Globus pallidus (tissue), 1 donor: ENCODE measurements around the gene BNC1.
"Not testable (repeated sequence)": the region's sequence is repeated elsewhere in the genome, so short reads cannot be mapped to it uniquely, and the experiment has no call there.

Experiments used
- DNase-seq: peaks from one replicate; pipeline ENCODE4 v3.0.0-alpha.2; 2015; ENCODE audit warnings: low spot score

BNC1 gene

GRCh38 chr15:83243634-83244033 lies 40.8 kb downstream of the BNC1 start:
- no peak for DNase-seq

- no peak for DNase-seq
Observed at GRCh38 chr15:83230242-83230641, 54.2 kb downstream of the BNC1 start.

- DNase-seq, result no peak
Observed at GRCh38 chr15:83225449-83225848, 59.0 kb downstream of the BNC1 start.

GRCh38 chr15:83221781-83222180 lies 62.7 kb downstream of the BNC1 start:
- not testable (repeated sequence) for DNase-seq

GRCh38 chr15:83219026-83219425 lies 65.4 kb downstream of the BNC1 start:
- DNase-seq, result no peak

- DNase-seq, result no peak
Observed at GRCh38 chr15:83215306-83215705, 69.2 kb downstream of the BNC1 start.

GRCh38 chr15:83210619-83211018 lies 73.8 kb downstream of the BNC1 start:
- no peak for DNase-seq

- no peak for DNase-seq
Observed at GRCh38 chr15:83209333-83209732, 75.1 kb downstream of the BNC1 start.

GRCh38 chr15:83208367-83208661 lies 76.2 kb downstream of the BNC1 start:
- DNase-seq, result peak; percentile 10

GRCh38 chr15:83207660-83208366 lies 76.7 kb downstream of the BNC1 start, which contains the start of gene HDGFL3:
Gene HDGFL3, minus strand, starts transcription at chr15:83207823. Its CDS starts 409 bp downstream, at chr15:83207414.
- peak; percentile 64 for DNase-seq

- peak; percentile 7 for DNase-seq
Observed at GRCh38 chr15:83207009-83207659, 77.3 kb downstream of the BNC1 start.

GRCh38 chr15:83206526-83207008 lies 77.9 kb downstream of the BNC1 start:
- peak; percentile 4 for DNase-seq
